Activated CD4-positive, alpha-beta T cell treated with anti-CD3 and anti-CD28 coated beads for 4 hours (primary cell): ENCODE results near the gene DUSP23.

Experiments used
- DNase-seq, 2 donors: peaks; one replicate each; pipeline ENCODE4 v3.0.0-alpha.2; 2020

DUSP23 gene

DNA sequence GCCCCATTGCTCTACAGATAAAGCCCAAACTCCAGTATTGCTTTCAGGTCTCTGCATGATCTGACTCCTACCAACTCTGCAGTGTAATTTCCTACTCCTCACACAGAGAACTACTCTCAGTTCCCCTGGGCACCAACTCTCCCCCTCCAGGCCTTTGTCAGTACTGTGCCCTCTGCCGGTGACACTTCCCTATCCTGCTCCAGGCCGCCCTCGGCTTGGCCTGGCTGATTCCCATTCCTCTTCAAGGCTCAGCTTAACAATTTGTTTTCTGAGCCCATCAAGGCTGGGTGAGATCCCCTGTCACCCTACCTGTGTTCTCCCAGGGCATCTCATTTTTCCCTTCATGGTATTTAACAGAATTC, 48.5 kb downstream of the DUSP23 start:
- DNase-seq = no peak

DNA sequence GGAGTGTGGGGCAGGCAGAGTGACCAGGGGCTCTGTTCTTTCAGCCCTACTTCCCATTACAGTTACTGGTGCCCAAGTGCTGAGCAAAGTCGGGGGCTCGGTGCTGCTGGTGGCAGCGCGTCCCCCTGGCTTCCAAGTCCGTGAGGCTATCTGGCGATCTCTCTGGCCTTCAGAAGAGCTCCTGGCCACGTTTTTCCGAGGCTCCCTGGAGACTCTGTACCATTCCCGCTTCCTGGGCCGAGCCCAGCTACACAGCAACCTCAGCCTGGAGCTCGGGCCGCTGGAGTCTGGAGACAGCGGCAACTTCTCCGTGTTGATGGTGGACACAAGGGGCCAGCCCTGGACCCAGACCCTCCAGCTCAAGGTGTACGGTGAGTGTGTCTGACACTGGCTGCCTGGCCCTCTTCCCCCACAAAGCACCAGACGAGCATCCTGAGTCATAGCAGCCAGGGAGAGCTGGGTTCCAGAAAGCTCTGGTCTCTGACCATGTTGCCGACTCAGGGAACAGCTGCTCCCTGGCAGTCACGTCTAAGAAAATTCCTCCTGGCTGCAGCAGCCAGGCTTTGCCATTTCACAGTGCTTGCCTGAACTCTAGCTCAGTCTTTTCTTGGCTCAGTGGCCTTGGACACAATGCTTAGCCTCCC, 49.2 kb downstream of the DUSP23 start:
- no peak for DNase-seq

DNA sequence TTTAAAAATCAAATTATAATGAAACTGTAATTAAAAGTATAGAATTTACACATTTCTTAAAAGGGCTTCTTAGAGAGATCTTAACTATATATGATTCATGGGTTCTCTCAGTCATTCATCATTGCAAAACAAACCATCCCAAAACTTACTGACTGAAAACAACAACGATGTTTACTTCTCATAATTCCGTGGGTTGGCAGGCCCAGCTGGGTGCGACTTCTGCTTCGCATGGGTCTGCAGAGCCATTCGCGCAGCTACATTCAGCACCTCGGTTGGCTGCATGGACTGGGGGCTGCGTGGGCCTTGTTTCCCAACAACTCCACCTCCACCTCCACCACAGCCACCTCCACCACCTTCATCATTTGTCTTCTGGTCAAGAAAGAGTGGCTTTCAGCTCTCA, 50.0 kb downstream of the DUSP23 start:
- DNase-seq = no peak

DNA sequence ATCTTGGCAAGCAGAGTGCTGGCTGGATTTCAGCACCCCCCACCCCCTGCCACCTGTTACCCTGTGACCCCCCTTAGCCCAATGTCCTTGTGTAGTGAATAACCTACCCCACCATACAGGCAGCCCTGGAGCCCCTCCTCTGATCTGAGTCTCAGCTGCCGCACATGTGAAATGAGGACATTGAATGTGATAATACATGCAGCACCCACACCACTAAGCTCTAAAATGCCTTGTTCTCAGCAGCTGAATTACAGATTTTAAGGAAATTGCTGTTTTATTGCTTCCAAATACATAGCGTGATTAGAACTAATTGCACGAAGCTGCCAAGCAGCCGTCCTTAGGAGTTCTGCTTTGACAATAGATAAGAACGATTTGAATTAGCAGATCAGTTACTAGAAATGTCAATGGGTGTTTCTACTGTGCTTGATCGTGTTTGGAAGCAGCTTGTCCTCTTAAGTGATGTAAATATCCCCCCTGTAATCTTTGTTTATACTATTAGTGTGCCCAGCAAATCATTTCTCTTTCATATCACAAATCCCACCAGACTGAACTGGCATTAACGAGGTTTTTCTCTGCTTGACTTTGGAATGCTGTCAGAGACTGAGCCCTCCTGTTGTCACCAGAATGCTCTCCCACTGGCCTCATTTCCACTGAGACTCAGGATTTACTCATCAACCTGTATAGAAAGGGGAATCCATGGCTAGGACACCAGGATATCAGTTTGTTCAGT, 50.8 kb downstream of the DUSP23 start:
- no peak for DNase-seq
